IPS DF 6.9 (cell line): ENCODE results near the gene ZNF485.
"Not testable (repeated sequence)": the region's sequence is repeated elsewhere in the genome, so short reads cannot be mapped to it uniquely, and the experiment has no call there.

Experiments used
- DNase-seq: peaks from one replicate; pipeline ENCODE4 v3.0.0-alpha.2; 2013; ENCODE audit warnings: low read depth, low spot score
- H3K27ac ChIP-seq: one replicate; pipeline ENCODE4 v1.5.1; 2013; ENCODE audit warnings: low read length, control low read depth
- H3K27me3 ChIP-seq: 2 replicates; pipeline ENCODE4 v1.6.1; 2013; ENCODE audit warnings: mild to moderate bottlenecking, low read length; ENCODE audit not compliant: control insufficient read depth, insufficient read depth
- H3K36me3 ChIP-seq: 2 replicates; pipeline ENCODE4 v1.6.1; 2013; ENCODE audit warnings: low read length; ENCODE audit not compliant: control insufficient read depth, insufficient read depth
- H3K4me1 ChIP-seq: 2 replicates; pipeline ENCODE4 v1.6.1; 2013; ENCODE audit warnings: low read length; ENCODE audit not compliant: control insufficient read depth, insufficient read depth
- H3K4me3 ChIP-seq: 2 replicates; pipeline ENCODE4 v1.5.1; 2013; ENCODE audit warnings: mild to moderate bottlenecking, low read length
- H3K9me3 ChIP-seq: 2 replicates; pipeline ENCODE4 v1.6.1; 2013; ENCODE audit warnings: low read length, inconsistent platforms; ENCODE audit not compliant: control insufficient read depth, insufficient read depth
- WGBS: extraction: QIAGEN DNeasy Blood & Tissue Kit; methylation state at CpG from one replicate; pipeline ENCODE4 v1.1.7; 2013; ENCODE audit warnings: mixed read lengths, missing lambda C conversion rate; ENCODE audit not compliant: insufficient read length, insufficient coverage; 5-methylcytosine and 5-hydroxymethylcytosine counted together

The ZNF485 gene

DNA sequence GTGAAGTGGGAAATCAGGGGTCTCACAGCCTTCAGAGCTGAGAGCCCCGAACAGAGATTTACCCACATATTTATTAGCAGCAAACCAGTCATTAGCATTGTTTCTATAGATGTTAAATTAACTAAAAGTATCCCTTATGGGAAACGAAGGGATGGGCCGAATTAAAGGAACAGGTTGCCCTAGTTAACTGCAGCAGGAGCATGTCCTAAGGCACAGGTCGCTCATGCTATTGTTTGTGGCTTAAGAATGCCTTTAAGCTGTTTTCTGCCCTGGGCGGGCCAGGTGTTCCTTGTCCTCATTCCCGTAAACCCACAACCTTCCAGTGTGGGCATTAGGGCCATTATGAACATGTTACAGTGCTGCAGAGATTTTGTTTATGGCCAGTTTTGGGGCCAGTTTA lies 4.7 kb upstream of the ZNF485 start:
- not testable (repeated sequence) for H3K27me3 ChIP-seq, DNase-seq
- no CpG with 5 or more reads among the region's 6 CpGs for WGBS

DNA sequence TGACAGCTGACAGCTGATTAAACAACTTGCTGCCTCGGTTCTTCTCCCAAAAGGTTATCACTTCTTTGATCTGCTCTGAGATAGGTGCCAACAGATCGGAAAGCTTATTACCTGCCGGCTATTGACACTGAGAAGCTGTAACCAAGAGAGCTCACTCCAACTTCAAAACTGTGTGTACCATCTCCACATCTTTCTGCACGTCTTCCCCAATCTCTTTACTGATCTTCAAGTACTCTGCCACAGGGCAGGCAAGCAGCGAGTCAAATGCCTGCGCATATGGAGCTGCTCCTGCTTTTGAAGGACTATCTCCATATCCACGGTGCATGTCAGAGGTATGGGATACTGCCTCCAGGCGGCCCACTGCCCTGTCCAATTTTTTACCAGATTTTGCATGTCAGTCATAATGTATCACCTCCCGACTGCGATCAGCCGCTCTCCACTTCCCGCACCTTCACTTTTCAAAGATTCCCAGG lies 352 bp upstream of the ZNF485 start:
- no peak for DNase-seq
- WGBS = no CpG with 5 or more reads among the region's 12 CpGs
- Histone ChIP-seq H3K36me3 (no peaks in the 10 kb centered on the region), H3K4me1 (no peaks in the 10 kb centered on the region; the same call in 1 of the 2 replicates), H3K27me3 (no peaks in the 10 kb centered on the region), H3K9me3 (peaks cover 2% of the 10 kb centered on the region), H3K4me3 (no peak overlapping the region), H3K27ac (no peak overlapping the region)

More for the DNA sequence above, 4.7 kb upstream of the ZNF485 start:
- not testable (repeated sequence) for H3K9me3 ChIP-seq, H3K4me1 ChIP-seq, H3K36me3 ChIP-seq, H3K27ac ChIP-seq, H3K4me3 ChIP-seq

DNA sequence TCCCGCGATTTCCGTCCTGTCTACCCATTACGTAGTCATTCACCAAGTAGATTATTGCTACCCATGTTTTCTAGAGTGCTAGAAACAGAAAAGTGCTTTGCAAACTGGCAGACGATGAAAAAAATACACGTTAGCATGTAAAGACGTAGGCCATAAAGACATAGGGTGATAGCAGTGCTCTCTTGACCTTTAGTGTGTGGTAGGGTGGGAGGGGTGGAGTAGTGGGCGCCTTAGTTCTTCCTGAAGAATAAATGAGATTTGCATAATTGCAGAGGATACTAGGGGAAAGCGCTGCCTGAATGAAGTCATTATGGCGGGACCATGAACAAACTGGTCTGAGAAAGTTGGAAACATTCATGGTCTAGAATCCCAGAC lies 948 bp downstream of the ZNF485 start:
- no CpG with 5 or more reads among the region's 10 CpGs for WGBS
- no peak for DNase-seq
- Histone ChIP-seq H3K4me1 (no peaks in the 10 kb centered on the region; the same call in 1 of the 2 replicates), H3K27ac (no peak overlapping the region), H3K27me3 (no peaks in the 10 kb centered on the region), H3K4me3 (peak overlapping the region; percentile 67; the same call in 1 of the 2 replicates), H3K9me3 (peaks cover under 1% of the 10 kb centered on the region), H3K36me3 (no peaks in the 10 kb centered on the region)

DNA sequence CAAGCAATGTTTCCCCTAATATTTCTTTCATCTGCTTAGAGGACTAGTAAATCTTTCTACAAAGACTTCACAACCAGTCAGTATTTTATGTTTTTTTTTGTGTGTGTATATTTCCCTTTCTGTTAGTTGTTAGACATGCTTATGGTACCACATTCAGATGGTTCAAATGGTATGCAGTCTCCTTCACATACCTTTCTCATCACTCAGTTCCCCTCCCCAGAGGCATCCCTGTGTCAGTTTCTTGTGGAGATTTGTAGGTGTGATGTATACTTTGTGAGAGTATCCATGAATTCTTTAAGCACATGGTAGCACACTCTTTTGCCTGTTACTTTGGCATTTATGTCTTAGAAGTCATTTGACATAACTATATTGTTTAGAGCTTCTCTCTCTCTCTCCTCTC lies 4.4 kb downstream of the ZNF485 start:
- Histone ChIP-seq H3K36me3 (no peaks in the 10 kb centered on the region), H3K4me1 (no peaks in the 10 kb centered on the region; the same call in 1 of the 2 replicates), H3K9me3 (peaks cover 2% of the 10 kb centered on the region; the same call in 1 of the 2 replicates), H3K27me3 (no peaks in the 10 kb centered on the region), H3K4me3 (no peak overlapping the region), H3K27ac (no peak overlapping the region)
- DNase-seq = no peak

DNA sequence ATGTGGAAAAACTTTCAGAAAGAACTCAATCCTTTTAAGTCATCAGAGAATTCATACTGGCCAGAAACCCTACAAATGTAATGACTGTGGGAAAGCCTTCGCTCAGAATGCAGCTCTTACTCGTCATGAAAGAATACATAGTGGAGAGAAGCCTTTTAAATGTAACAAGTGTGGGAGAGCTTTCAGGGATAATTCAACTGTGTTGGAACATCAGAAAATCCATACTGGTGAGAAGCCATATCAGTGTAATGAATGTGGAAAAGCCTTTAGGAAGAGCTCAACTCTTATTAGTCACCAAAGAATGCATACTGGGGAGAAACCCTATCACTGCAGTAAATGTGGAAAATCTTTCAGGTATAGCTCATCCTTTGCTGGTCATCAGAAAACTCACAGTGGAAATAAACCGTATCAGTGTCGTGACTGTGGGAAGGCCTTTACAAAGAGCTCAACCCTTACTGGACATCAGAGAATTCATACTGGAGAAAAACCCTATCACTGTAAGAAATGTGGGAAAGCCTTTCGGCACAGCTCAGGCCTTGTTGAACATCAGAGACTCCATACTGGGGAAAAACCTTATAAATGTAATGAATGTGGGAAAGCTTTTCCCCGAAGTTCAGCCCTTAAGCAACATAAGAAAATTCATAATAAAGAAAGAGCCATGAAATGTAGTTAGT lies 10.6 kb downstream of the ZNF485 start:
- no CpG with 5 or more reads among the region's 6 CpGs for WGBS
- Histone ChIP-seq H3K36me3 (peaks cover 9% of the 10 kb centered on the region; the same call in 1 of the 2 replicates), H3K27me3 (no peaks in the 10 kb centered on the region), H3K27ac (no peak overlapping the region), H3K4me3 (no peak overlapping the region), H3K9me3 (peaks cover 6% of the 10 kb centered on the region), H3K4me1 (no peaks in the 10 kb centered on the region)
- no peak for DNase-seq

DNA sequence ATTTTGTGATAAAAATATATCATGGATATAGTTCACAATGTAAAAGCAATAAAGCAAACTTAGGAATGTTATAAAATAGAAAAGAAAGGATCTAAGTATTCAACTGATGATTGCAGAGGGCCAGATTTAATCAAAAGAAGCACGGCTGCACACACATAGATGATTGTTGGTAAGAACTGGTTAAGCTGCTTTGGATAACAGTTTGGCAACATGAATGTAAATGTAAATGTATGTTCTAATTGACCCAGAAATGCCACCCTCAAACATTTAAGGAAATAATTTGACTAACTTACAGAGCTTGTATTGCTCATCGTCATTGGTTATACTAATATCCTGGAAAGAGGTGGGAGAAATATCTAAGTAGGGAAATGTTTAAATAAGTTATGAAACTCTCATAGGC lies 13.1 kb downstream of the ZNF485 start:
- H3K9me3 ChIP-seq = peaks cover 4% of the 10 kb centered on the region
- no CpG with 5 or more reads among the region's 2 CpGs for WGBS
- H3K27ac ChIP-seq = no peak overlapping the region
- H3K36me3 ChIP-seq = peaks cover 9% of the 10 kb centered on the region; the same call in 1 of the 2 replicates
- no peaks in the 10 kb centered on the region for H3K4me1 ChIP-seq
- H3K4me3 ChIP-seq = no peak overlapping the region
- H3K27me3 ChIP-seq = no peaks in the 10 kb centered on the region
- no peak for DNase-seq

DNA sequence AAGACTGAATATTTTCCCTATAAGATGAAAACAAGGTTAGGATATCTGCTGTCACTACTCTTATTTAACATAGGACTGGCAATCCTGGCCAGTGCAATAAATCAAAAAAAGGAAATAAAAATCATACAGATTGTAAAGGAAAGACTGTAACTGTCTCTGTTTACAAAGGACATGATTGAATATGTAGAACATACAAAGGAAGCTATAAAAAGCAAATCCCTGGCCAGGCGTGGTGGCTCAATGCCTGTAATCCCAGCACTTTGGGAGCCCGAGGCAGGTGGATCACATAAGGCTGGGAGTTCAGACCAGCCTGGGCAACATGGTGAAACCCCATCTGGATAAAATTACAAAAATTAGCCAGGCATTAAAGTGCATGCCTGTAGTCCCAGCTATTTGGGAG lies 15.8 kb downstream of the ZNF485 start:
- no peaks in the 10 kb centered on the region for H3K27me3 ChIP-seq
- H3K4me1 ChIP-seq = no peaks in the 10 kb centered on the region
- no peaks in the 10 kb centered on the region for H3K36me3 ChIP-seq
- no peaks in the 10 kb centered on the region for H3K9me3 ChIP-seq
- no peak overlapping the region for H3K27ac ChIP-seq
- no peak for DNase-seq
- H3K4me3 ChIP-seq = no peak overlapping the region
- WGBS = no CpG with 5 or more reads among the region's 2 CpGs

DNA sequence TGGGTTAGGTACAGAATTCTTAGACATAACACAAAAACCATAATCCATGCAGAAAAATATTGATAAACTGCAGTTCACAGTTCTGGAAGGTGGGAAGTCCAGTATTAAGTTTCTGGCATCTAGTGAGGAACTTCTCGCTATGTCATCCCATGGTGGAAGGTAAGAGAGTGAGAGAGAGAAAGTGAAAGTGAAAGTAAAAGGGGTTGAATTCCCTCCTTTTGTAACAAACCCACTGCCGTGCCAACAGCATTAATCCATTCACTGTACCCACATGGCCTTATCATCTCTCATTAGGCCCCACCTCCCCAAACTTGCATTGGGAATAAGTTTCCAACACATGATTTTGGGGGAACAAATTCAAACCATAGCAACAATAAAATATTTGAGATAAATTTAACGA lies 17.1 kb downstream of the ZNF485 start:
- H3K27ac ChIP-seq = no peak overlapping the region
- WGBS = no CpG with 5 or more reads among the region's 3 CpGs
- H3K4me1 ChIP-seq = no peaks in the 10 kb centered on the region
- no peaks in the 10 kb centered on the region for H3K9me3 ChIP-seq
- DNase-seq = no peak
- H3K4me3 ChIP-seq = no peak overlapping the region
- no peaks in the 10 kb centered on the region for H3K27me3 ChIP-seq
- H3K36me3 ChIP-seq = no peaks in the 10 kb centered on the region

DNA sequence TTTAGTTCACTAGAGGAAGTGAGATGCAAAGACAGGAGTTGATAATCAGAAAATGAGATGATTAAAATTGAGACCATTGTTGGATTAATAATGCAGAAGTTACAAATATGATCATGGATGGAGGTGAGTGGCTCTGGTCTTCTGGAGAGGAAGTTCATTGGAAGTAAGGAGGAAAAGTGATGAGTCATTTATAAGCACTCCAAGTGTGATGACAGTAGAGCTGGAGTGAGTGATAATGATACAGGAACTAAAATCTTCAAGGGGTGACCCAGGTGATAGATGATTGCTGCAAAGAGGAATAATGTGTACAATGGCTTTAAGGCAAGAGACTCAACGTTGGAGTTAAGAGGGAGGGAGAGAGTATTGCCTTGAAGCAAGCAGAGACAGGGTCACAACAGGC lies 21.7 kb downstream of the ZNF485 start:
- Histone ChIP-seq H3K27me3 (no peaks in the 10 kb centered on the region), H3K4me3 (no peak overlapping the region), H3K4me1 (no peaks in the 10 kb centered on the region), H3K36me3 (no peaks in the 10 kb centered on the region), H3K27ac (no peak overlapping the region), H3K9me3 (no peaks in the 10 kb centered on the region)
- DNase-seq = no peak
- WGBS = no CpG with 5 or more reads among the region's 1 CpG

DNA sequence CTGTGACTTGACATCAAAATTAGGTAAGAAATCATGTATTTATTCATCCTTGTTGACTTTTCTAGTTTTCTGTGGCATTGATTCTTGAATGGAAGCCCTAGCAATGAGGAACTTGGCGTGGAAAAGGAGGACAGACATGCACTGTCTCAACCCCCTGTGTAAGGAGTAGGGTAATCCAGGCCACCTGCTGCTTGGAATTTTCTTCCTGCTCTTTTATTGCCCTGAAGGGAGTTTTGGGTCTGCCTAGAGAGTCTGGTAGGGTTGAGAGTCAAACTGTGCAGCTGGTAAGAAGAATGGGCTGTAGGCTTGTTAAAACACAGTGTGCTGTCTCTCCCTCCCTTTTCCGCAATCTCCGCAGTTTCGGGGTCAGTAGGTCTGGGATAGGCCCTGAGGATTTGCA lies 22.7 kb downstream of the ZNF485 start:
- H3K4me1 ChIP-seq = no peaks in the 10 kb centered on the region
- no peak overlapping the region for H3K4me3 ChIP-seq
- no peak overlapping the region for H3K27ac ChIP-seq
- WGBS = no CpG with 5 or more reads among the region's 4 CpGs
- no peaks in the 10 kb centered on the region for H3K27me3 ChIP-seq
- no peaks in the 10 kb centered on the region for H3K36me3 ChIP-seq
- H3K9me3 ChIP-seq = no peaks in the 10 kb centered on the region
- DNase-seq = no peak

DNA sequence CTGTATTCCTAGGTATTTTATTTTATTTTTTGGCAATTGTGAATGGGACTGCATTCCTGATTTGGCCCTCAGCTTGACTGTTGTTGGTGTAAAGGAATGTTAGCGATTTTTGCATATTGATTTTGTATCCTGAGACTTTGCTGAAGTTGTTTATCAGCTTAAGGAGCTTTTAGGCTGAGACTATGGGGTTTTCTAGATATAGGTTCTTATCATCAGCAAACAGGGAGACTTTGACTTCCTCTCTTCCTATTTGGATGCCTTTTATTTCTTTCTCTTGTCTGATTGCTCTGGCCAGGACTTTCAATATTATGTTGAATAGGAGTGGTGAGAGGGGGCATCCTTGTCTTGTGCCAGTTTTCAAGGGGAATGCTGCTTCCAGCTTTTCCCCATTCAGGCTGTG lies 29.6 kb downstream of the ZNF485 start:
- not testable (repeated sequence) for H3K4me1 ChIP-seq, H3K36me3 ChIP-seq, H3K27ac ChIP-seq, DNase-seq, H3K9me3 ChIP-seq, H3K4me3 ChIP-seq, H3K27me3 ChIP-seq
- no CpG with 5 or more reads among the region's 1 CpG for WGBS
